HepG2 (cell line): Measurements from ENCODE around the gene MIA3. TPM values are rescaled to one million over a fixed set of nuclear protein-coding genes. Genes with fewer than 3 reads are reported as not detected.
"Not testable (repeated sequence)": the region's sequence is repeated elsewhere in the genome, so short reads cannot be mapped to it uniquely, and the experiment has no call there.

Experiments used
- ATAC-seq: fragments of 200-7000 bp; cut with Tn5 transposase; 3 replicates; pipeline ENCODE4 v1.9.1; 2020; ENCODE audit warnings: mild to moderate bottlenecking, moderate library complexity
- BruUV-seq: library from RNA; stranded (reverse); fragments of 400-500 nt; replicated peaks from 2 replicates; lab custom pipeline; 2021; lab: Mats Ljungman, UMichigan
- CTCF ChIA-PET: fragments of 300-600 bp; formaldehyde crosslinking; extraction: SDS; loops from one replicate; lab custom pipeline; 2021; ENCODE audit warnings: low total read pairs, inconsistent platforms, low intra/inter-chr PET ratio; lab: Yijun Ruan, JAX
- POLR2A ChIA-PET: fragments of 350-600 bp; sonication (Branson Sonifier 250); formaldehyde crosslinking; loops from one replicate; lab custom pipeline; 2020; ENCODE audit warnings: antibody characterized with exemption, inconsistent platforms; lab: Yijun Ruan, JAX
- DNase-seq: peaks from one replicate; pipeline ENCODE4 v3.0.0-alpha.2; 2015; ENCODE audit warnings: low spot score
- FAIRE-seq: peaks from 3 replicates; lab custom pipeline; 2011; peaks lifted over from hg19 to GRCh38; lab: Jason Lieb, UNC
- H2AFZ ChIP-seq: one replicate; pipeline ENCODE4 v1.6.1; 2011; ENCODE audit warnings: low read length, inconsistent platforms
- H3K27ac ChIP-seq: fragments of 300-600 bp; 3 replicates; pipeline ENCODE4 v1.8.0; 2011; ENCODE audit warnings: mixed run types, mild to moderate bottlenecking, mixed read lengths, low read length, inconsistent platforms; ENCODE audit not compliant: insufficient read depth; ENCODE audit errors: extremely low read length
- H3K27me3 ChIP-seq, 2 experiments: fragments of 200-600 bp in 1 of 2; 2 replicates in 1 of 2; 3 replicates in 1 of 2; pipeline versions ENCODE4 v1.6.0 to v1.8.0; 2011; ENCODE audit warnings: low read length in 2 of 2, mild to moderate bottlenecking in 2 of 2, moderate library complexity in 2 of 2, inconsistent platforms in 1 of 2; ENCODE audit not compliant: insufficient read depth in 2 of 2, control insufficient read depth in 1 of 2
- H3K36me3 ChIP-seq, 2 experiments: fragments of 200-600 bp in 1 of 2; replicated peaks in 1 of 2; 2 replicates in 1 of 2; 3 replicates in 1 of 2; pipeline versions ENCODE4 v1.5.1 to v1.8.0; 2011; ENCODE audit warnings: low read length in 2 of 2, inconsistent platforms in 1 of 2; ENCODE audit not compliant: insufficient read depth in 2 of 2, control insufficient read depth in 1 of 2
- H3K4me1 ChIP-seq: 2 replicates; pipeline ENCODE4 v1.5.1; 2012; ENCODE audit warnings: low read length, inconsistent platforms; ENCODE audit not compliant: insufficient read depth
- H3K4me2 ChIP-seq: 2 replicates; pipeline ENCODE4 v1.6.0; 2011; ENCODE audit warnings: low read depth, low read length, inconsistent platforms
- H3K4me3 ChIP-seq, 3 experiments: fragments of 200-600 bp in 1 of 3; sonication (generic), shearing (Covaris generic) in 1 of 3; replicated peaks in 1 of 3; 2 replicates each; pipeline ENCODE4 v1.5.1; 2011 to 2016; ENCODE audit warnings: low read length in 3 of 3, inconsistent platforms in 2 of 3, low read depth in 2 of 3, mild to moderate bottlenecking in 2 of 3, control low read depth in 1 of 3, mixed read lengths in 1 of 3; ENCODE audit not compliant: insufficient read depth in 1 of 3
- H3K79me2 ChIP-seq: one replicate; pipeline ENCODE4 v1.6.1; 2011; ENCODE audit warnings: low read length, inconsistent platforms; ENCODE audit not compliant: insufficient read depth
- H3K9ac ChIP-seq: 2 replicates; pipeline ENCODE4 v1.6.0; 2011; ENCODE audit warnings: mild to moderate bottlenecking, low read depth, low read length, inconsistent platforms; ENCODE audit not compliant: insufficient read depth
- H3K9me3 ChIP-seq: 2 replicates; pipeline ENCODE4 v1.5.1; 2012; ENCODE audit warnings: mild to moderate bottlenecking, low read length
- H4K20me1 ChIP-seq: 2 replicates; pipeline ENCODE4 v1.6.0; 2011; ENCODE audit warnings: inconsistent platforms, mild to moderate bottlenecking, low read length, moderate library complexity; ENCODE audit not compliant: insufficient read depth
- MAFK ChIP-seq, 2 experiments: IDR thresholded peaks in 1 of 2; conservative IDR thresholded peaks in 1 of 2; 2 replicates each; pipeline ENCODE4 v1.6.1; 2011; ENCODE audit warnings: improper control_type of control experiment in 2 of 2, low read length in 2 of 2
- MBD4 ChIP-seq: IDR thresholded peaks from 2 replicates; pipeline ENCODE4 v1.6.1; 2012; ENCODE audit warnings: low read length, inconsistent platforms, borderline replicate concordance
- PTBP1 ChIP-seq: fragments of 200-400 bp; formaldehyde crosslinking; IDR thresholded peaks from 2 replicates; pipeline ENCODE4 v1.6.1; 2018; ENCODE audit warnings: low read length, low read depth; ENCODE audit not compliant: poor library complexity, severe bottlenecking
- ZBTB26 ChIP-seq: IDR thresholded peaks from 2 replicates; pipeline ENCODE4 v1.6.1; 2016; ENCODE audit warnings: missing compliant biosample characterization, missing genetic modification reagents, borderline replicate concordance
- ZKSCAN5 ChIP-seq: sonication (generic); formaldehyde crosslinking; IDR thresholded peaks from 2 replicates; pipeline ENCODE4 v1.5.1; 2020; ENCODE audit warnings: mild to moderate bottlenecking, missing genetic modification reagents
- ZNF326 ChIP-seq: sonication (generic); formaldehyde crosslinking; IDR thresholded peaks from 2 replicates; pipeline ENCODE4 v1.4.0; 2020; ENCODE audit warnings: missing genetic modification reagents, borderline replicate concordance
- ZNF44 ChIP-seq: sonication (generic); formaldehyde crosslinking; IDR thresholded peaks from 2 replicates; pipeline ENCODE4 v1.5.1; 2020; ENCODE audit warnings: mild to moderate bottlenecking, missing genetic modification reagents
- ZNF556 ChIP-seq: sonication (generic); formaldehyde crosslinking; IDR thresholded peaks from 2 replicates; pipeline ENCODE4 v1.4.0; 2020; ENCODE audit warnings: mild to moderate bottlenecking, missing genetic modification reagents, borderline replicate concordance
- ZSCAN22 ChIP-seq: sonication (generic); formaldehyde crosslinking; IDR thresholded peaks from 2 replicates; pipeline ENCODE4 v1.4.0; 2020; ENCODE audit warnings: mild to moderate bottlenecking, missing genetic modification reagents
- WGBS: methylation state at CpG from one replicate; pipeline ENCODE4 v1.1.6; 2017; ENCODE audit warnings: low lambda C conversion rate; 5-methylcytosine and 5-hydroxymethylcytosine counted together
- in situ Hi-C: cut with HindIII; loops from 2 replicates; pipeline ENCODE4 v1.10.0; 2017; ENCODE audit warnings: low pct_unique_long_range_greater_than_20kb; ENCODE audit not compliant: extremely low pct_ligation_motif_present
- intact Hi-C: fragments of 100-400 bp; cut with micrococcal nuclease; formaldehyde crosslinking; loops from one replicate; pipeline ENCODE4 v1.10.0; 2022; ENCODE audit not compliant: unreplicated experiment
- polyA plus RNA-seq, 8 experiments: library from polyadenylated mRNA; depleted of rRNA in 3 of 8; stranded (reverse) in 7 of 8; unstranded in 1 of 8; fragments of >200 nt; fragmentation: Illumina TruSeq in 4 of 8; extraction: Trizol in 4 of 8; gene quantifications; 2 replicates each; pipeline versions ENCODE4 v1.2.1 to v1.2.3, GENCODE V29; 2011 to 2016; ENCODE audit warnings: low read depth in 4 of 8, missing spikeins in 1 of 8, mixed read lengths in 1 of 8; ENCODE audit not compliant: insufficient read depth in 1 of 8
- total RNA-seq, 5 experiments: library from RNA; depleted of rRNA; stranded (reverse); fragments of >200 nt; fragmentation: Illumina TruSeq; extraction: Trizol; gene quantifications; 2 replicates each; pipeline ENCODE4 v1.2.3, GENCODE V29; 2016; ENCODE audit warnings: low read depth in 1 of 5

MIA3 gene
- total and polyA plus RNA-seq, 2 of the 13 experiments (the other 11 are each of a cell fraction or from before 2014, with no cell fraction given) = 45.6 to 48.7 TPM

GRCh38 chr1:222663431-222663934 is 45.6 kb downstream of the MIA3 start:
- Histone ChIP-seq H4K20me1 (no peaks in the 10 kb centered on the region), H3K27me3 (no peaks in the 10 kb centered on the region), H3K4me1 (no peaks in the 10 kb centered on the region), H3K4me3 (no peak overlapping the region), H3K36me3 (peaks cover 16 to 79% of the 10 kb centered on the region in 2 experiments), H3K9ac (no peak overlapping the region), H3K4me2 (no peak overlapping the region), H3K79me2 (no peaks in the 10 kb centered on the region), H3K27ac (no peak overlapping the region), H2AFZ (no peak overlapping the region), H3K9me3 (no peaks in the 10 kb centered on the region)
- DNase-seq (no peak), FAIRE-seq (no peak), ATAC-seq (no peak)
- 99% methylated on average over 4 of the region's 4 CpGs for WGBS
- in situ Hi-C loops = no loop called here
- intact Hi-C loops = no loop called here
- CTCF ChIA-PET = no interaction called here
- no peak for TF ChIP-seq PTBP1
- TF ChIP-seq ZBTB26 (CRISPR knock-in tag) = no peak
- TF ChIP-seq ZKSCAN5 (CRISPR knock-in tag) = no peak
- no peak for TF ChIP-seq ZNF556 (CRISPR knock-in tag)
- no peak for TF ChIP-seq MAFK (conservative IDR thresholded peaks at IDR 0.05 in 1 of 2, IDR thresholded peaks at IDR 0.05 in 1 of 2; ENCODE audit: low read length in 2 of 2)
- POLR2A ChIA-PET = no interaction called here
- BruUV-seq = no TSS peak

GRCh38 chr1:222665964-222666363 is 48.1 kb downstream of the MIA3 start:
- CTCF ChIA-PET = no interaction called here

GRCh38 chr1:222668184-222668583 is 50.3 kb downstream of the MIA3 start:
- H3K79me2 ChIP-seq, FAIRE-seq, CTCF ChIA-PET, H3K27ac ChIP-seq, H3K4me2 ChIP-seq, H3K27me3 ChIP-seq, H3K4me1 ChIP-seq, H4K20me1 ChIP-seq, H3K9me3 ChIP-seq, in situ Hi-C loops, BruUV-seq, POLR2A ChIA-PET, ATAC-seq, H3K9ac ChIP-seq, H3K4me3 ChIP-seq, DNase-seq, H2AFZ ChIP-seq, intact Hi-C loops: not testable (repeated sequence)
- WGBS = no CpG with 5 or more reads among the region's 4 CpGs
- H3K36me3 ChIP-seq = peaks cover 12 to 59% of the 10 kb centered on the region in 2 experiments

More at GRCh38 chr1:222665964-222666363, 48.1 kb downstream of the MIA3 start:
- H4K20me1 ChIP-seq = no peaks in the 10 kb centered on the region
- H3K27me3 ChIP-seq = no peaks in the 10 kb centered on the region
- TF ChIP-seq ZSCAN22 (CRISPR knock-in tag) = no peak
- no peak for TF ChIP-seq MBD4
- TF ChIP-seq ZNF326 (CRISPR knock-in tag) = no peak
- TF ChIP-seq ZNF44 (CRISPR knock-in tag) = no peak
- WGBS = 95% methylated on average over 7 of the region's 7 CpGs
- DNase-seq (no peak), FAIRE-seq (no peak), ATAC-seq (no peak)
- H3K4me1 ChIP-seq = peaks cover 7% of the 10 kb centered on the region
- in situ Hi-C loops (no loop called here), intact Hi-C loops (no loop called here)
- POLR2A ChIA-PET = no interaction called here
- no peaks in the 10 kb centered on the region for H3K79me2 ChIP-seq
- H3K9me3 ChIP-seq = no peaks in the 10 kb centered on the region
- peaks cover 12 to 63% of the 10 kb centered on the region in 2 experiments for H3K36me3 ChIP-seq
- no peak overlapping the region for H3K4me2 ChIP-seq
- H3K27ac ChIP-seq = no peak overlapping the region
- H3K9ac ChIP-seq = no peak overlapping the region
- H3K4me3 ChIP-seq = no peak overlapping the region
- no TSS peak for BruUV-seq
- H2AFZ ChIP-seq = no peak overlapping the region
